Keratinocyte (primary cell): ENCODE data around the gene CHID1.

ENCODE experiments used
- CTCF ChIP-seq, 3 experiments: IDR thresholded peaks in 1 of 3; conservative IDR thresholded peaks in 1 of 3; optimal IDR thresholded peaks in 1 of 3; 2 replicates in 2 of 3; 3 replicates in 1 of 3; pipeline versions ENCODE3 to v1.5.1; 2011; ENCODE audit warnings: low read length in 3 of 3, mild to moderate bottlenecking in 3 of 3, moderate library complexity in 2 of 3, control low read depth in 1 of 3, inconsistent platforms in 1 of 3; ENCODE audit not compliant: insufficient read depth in 2 of 3; ENCODE audit errors: extremely low read depth in 1 of 3
- EZH2 ChIP-seq: IDR thresholded peaks from one replicate; pipeline ENCODE4 v1.6.1; 2012; ENCODE audit warnings: inconsistent platforms, mild to moderate bottlenecking, low read length, moderate library complexity

DNA sequence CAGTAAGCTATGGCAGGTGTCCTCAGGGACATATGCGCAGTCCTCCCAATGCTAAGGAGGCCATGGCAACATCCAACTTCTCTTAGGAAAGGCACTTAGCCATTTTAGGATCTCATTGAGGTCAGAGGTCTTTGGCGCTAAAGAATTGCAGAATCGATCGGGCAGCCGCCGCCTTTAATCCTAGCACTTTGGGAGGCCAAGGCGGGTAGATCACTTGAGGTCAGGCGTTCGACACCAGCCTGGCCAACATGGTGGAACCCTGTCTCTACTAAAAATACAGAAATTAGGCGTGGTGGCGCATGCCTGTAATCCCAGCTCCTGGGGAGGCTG, 1.2 kb upstream of the CHID1 start:
- no peak for TF ChIP-seq CTCF (optimal IDR thresholded peaks at IDR 0.05 in 1 of 3, IDR thresholded peaks at IDR 0.05 in 1 of 3, conservative IDR thresholded peaks at IDR 0.05 in 1 of 3; ENCODE audit: extremely low read depth in 1 of 3, insufficient read depth in 2 of 3, low read length in 3 of 3)
- TF ChIP-seq EZH2, result no peak
